CD4-positive, alpha-beta T cell treated with Interleukin-10 for 1 hour (primary cell): Measurements from ENCODE around the gene NAGPA.
"Not testable (repeated sequence)": the region's sequence is repeated elsewhere in the genome, so short reads cannot be mapped to it uniquely, and the experiment has no call there.

ENCODE experiments used
- DNase-seq: peaks from one replicate; pipeline ENCODE4 v3.0.0-alpha.2; 2020

The NAGPA gene

GRCh38 chr16:5033256-5034166, at the start of gene NAGPA:
TSS of gene NAGPA (minus strand) at chr16:5033935. CDS start at chr16:5033914, 21 bp downstream.
- DNase-seq = peak; percentile 85

DNA sequence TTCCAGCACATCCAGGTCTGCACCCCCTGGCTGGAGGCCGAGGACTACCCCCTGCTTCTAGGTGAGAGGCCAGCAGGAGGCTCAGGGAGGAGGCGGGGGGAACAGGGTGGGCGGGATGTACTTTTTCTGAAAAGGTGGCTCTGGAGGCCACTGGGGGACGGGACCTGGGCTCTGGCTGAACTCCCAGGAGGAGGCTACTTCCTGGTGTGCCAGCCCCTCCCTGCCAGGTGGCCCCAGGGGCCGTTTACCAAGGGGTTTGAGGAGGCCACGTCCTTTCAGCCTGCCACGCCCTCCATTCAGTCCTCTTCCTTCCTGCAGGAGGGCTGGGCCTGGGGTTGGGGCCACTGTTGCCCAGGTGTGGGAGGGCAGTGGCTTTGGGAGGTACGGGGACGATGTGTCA, 47.3 kb upstream of the NAGPA start:
- not testable (repeated sequence) for DNase-seq

DNA sequence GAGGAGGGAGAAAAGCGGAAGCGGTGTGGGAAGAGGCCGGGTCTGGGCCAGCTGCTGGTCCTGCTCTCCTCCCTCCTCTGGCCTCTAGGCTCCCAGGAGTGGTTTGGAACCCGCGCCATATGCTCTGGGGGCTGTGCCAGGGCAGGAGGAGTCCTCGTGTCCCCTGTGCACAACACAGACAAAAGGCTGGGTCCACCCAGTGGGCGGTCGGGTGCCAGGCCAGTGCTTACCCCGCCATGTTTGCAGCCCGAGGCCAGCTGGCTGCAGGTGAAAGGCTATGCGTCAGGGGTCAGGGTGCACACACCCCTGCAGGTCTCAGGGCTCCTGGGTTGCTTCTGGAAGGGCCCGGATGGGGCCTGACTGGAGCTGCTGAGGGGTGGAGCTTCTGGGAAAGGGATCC, 46.7 kb upstream of the NAGPA start:
- not testable (repeated sequence) for DNase-seq

- DNase-seq = no peak
Observed at GRCh38 chr16:5078626-5079025, 44.9 kb upstream of the NAGPA start.

DNA sequence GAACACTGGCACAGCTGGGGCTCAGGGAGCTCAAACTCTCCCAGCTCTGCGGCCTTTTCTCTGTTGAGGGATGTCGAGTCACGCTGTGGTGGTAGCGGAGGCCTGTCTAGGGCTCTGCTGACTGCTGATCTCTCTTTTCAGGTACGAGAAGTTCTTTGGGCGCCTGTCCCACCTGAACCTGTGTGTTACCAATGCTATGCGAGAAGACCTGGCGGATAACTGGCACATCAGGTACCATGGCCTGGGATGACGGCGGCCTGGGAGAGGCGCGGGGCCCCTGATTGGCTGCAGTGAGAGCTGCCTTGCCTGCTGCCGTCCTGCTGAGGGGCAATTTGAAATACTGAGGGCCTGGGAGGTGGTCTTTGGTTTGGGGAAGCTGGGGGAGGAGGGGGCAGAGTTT, 43.6 kb upstream of the NAGPA start:
- DNase-seq = no peak

DNA sequence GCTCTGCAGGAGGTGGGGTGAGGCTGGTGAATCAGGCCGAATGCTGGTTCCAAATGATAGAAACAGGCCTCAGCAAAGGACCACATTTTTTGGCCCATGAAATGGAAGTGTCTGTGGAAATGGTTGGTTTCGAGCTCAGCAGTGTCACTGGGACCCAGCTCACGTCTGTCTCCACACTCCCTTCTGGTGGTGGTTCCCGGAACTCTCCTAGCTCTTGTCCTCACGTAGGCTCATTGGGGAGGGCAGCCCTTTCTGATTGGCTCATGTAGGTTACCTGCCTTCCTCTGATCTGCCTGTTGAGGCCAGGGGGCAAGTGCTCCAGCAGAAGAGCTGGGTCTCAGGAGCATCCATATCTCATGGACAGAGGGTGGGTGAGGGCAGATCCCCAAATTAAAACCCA, 41.9 kb upstream of the NAGPA start:
- no peak for DNase-seq

DNA sequence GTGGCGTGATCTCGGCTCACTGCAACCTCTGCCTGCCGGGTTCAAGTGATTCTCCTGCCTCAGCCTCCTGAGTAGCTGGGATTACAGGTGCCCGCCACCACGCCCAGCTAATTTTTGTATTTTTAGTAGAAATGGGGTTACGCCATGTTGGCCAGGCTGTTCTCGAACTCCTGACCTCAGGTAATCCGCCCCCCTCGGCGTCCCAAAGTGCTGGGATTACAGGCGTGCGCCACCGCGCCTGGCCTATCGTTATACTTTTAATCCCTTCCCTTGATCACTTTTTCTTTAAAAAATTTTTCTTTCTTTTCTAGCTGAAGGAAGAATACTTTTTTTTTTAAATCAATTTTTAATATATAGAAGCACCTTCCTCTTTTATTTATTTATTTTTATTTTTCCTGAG, 40.0 kb upstream of the NAGPA start:
- DNase-seq = not testable (repeated sequence)

GRCh38 chr16:5073279-5073629, 39.5 kb upstream of the NAGPA start:
- DNase-seq = no peak

DNA sequence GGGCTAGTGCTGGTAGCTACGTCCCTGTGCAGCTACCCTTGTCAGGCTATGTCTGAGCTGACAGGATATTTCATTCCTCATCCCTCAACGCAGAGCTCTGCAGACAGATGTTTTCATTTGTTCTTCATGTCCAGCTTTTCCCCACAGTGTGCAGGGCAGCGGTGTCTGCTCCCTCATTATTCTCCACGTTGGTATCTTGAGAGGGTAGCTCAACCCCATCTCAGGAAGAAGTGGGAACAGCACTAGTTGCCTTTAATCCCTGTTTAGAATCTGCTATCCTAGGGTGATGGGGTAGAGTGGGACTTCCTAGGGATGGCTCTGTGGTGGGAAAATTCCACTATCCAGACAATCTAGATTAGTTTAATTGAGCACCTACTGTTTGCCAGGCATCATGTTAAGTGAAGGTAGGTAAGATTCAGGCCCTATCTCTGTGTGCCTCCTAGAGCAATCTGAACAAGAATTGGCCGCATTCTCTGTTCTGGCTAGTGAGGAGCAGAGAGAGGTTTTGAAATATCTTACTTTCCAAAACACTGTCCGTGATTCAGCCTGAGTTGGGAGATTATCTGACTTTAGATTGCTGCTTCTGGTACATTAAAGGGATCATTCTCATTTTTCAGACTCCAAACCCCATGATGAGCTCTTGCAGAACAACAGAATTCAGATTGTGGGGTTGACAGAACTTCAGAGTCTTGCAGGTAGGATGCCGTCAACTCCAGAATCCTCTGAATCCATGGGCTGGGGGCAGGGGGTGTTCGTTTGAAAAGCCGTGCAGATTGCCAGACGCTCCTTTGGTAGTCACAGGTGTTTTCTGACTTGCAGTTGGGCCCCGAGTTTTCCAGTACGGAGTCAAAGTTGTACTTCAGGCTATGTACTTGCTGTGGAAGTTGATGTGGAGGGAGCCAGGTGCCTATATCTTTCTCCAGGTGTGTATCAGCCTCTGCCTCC, 38.9 kb upstream of the NAGPA start:
- DNase-seq = no peak

- peak; percentile 92 for DNase-seq
Observed at GRCh38 chr16:5071681-5072333, 38.1 kb upstream of the NAGPA start, which contains the start of gene ALG1. TSS of gene ALG1 (plus strand) at chr16:5071843. CDS start at chr16:5071850, 7 bp downstream.

GRCh38 chr16:5071341-5071680, 37.6 kb upstream of the NAGPA start:
- no peak for DNase-seq

DNA sequence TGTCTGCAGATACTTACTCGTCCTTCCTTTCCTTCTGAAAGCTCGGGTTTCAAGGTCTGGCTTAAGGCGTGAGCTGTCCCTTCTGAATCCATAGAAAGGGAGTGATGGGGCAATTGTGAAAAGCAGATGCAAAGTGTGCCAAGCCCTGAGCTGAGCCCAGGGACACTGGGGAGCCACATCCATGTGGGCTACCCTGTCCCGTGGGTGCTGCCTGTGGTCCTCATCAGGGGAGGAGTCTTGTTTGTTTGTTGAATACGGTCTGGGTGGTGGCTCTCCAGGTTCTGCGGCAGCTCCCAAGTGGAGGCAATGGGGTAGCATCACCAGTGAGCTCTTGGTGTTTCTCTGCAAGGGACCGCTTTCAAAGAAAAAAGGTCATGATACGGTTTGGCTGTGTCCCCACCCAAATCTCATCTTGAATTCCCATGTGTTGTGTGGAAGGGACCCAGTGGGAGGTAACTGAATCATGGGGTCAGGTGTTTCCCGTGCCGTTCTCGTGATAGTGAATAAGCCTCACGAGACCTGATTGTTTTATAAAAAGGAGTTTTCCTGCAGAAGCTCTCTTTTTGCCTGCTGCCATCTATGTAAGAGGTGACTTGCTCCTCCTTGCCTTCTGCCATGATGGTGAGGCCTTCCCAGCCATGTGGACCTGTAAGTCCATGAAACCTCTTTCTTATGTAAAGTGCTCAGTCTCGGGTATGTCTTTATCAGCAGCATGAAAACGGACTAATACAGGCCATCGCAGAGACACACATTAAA, 36.9 kb upstream of the NAGPA start:
- no peak for DNase-seq

- DNase-seq = no peak
Observed at GRCh38 chr16:5069854-5070253, 36.1 kb upstream of the NAGPA start.

DNA sequence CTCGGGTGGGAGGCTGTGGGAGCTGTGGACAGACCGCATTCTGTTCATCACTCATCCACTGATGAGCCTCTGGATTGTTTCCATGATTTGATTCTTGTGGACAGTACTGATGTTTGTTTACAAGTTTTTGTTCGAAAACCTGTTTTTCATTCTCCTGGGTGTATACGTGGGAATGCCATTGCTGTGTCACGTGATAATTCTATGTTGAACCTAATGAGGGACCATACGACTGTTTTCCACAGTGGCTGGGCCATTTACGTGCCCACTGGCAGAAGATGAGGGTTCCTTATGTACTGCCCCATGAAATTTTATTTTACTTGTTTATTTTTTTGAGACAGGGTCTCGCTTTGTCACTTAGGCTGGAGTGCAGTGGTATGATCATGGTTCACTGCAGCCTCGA, 35.3 kb upstream of the NAGPA start:
- no peak for DNase-seq

DNA sequence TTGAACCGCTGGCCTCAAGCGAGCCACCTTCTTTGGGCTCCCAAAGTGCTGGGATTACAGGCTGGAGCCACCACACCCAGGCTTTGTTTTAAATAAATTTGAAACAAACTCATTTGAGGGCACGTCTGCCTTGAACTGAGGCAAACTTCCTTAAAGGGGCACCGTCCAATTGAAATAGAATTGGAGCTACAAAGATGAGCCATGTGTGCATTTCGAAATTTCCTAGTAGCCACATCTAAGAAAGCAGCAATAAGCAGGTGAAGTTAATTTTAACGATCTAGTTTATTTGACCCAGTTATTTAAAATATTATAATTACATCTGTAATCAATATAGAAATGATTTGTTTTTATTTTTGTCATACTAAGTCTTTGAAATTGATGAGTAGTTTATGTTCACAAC, 32.8 kb upstream of the NAGPA start:
- DNase-seq = no peak

DNA sequence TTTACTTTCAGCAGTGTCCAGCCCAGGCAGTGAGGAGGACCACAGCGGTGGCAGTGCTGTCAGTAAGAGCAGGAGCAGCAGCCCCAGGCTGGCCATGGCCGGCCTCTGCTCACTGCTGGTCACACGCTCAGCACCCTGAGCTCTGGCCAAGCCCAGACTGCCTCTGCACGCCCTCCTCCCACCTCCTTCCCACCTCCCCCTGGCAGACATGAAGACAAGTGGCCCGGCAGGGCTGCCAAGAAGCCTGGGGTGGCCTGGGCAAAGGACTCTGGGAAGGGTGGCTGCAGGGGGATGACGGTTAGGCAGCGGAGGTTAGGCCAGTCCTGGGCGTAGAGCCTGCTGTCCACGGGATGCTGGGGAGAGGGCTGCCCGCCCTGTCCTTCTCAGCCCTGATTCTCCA, 32.1 kb upstream of the NAGPA start, which contains the start of gene C16orf89:
Gene C16orf89 (minus strand): TSS at position 144 of the 400 bp plus-strand sequence. CDS start 48 bp downstream, at position 96.
- no peak for DNase-seq

DNA sequence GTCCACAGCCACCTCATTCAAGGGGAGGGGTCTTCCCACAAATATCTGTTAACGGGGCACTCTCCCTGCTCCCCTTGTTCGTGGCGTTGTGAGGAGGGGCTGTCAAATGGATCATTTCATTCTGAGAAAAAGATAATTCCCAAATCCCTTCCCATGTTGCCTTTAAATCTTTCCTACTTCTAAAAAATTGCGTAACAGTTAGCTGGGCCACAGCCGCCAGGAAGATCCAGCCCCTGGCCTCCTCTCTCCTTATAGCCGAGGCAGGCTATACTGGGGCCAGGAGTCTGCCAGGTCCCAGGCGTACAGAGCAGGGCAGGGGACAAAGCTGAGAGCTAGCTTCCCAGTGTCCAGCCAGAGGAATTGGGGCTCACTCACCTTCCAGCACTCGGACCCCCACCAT, 31.6 kb upstream of the NAGPA start:
- no peak for DNase-seq

DNA sequence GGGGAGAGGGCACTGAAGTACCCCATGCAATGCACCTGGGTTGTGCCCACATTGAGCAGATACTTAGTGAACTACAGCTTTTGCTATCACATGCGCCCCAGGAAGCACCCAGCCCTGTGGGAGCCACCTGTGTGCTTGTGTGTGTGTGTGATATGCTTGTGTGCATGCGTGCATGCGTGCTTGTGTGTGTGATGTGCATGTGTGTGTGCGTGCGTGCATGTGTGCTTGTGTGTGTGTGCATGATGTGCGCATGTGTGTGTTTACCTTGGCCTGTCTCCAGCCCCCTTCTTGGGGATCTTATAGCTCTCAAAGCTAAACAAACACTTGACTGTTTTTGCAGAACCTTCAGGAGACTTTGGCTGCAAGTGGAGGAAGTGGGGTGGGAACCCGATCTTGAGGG, 31.2 kb upstream of the NAGPA start:
- DNase-seq = no peak

DNA sequence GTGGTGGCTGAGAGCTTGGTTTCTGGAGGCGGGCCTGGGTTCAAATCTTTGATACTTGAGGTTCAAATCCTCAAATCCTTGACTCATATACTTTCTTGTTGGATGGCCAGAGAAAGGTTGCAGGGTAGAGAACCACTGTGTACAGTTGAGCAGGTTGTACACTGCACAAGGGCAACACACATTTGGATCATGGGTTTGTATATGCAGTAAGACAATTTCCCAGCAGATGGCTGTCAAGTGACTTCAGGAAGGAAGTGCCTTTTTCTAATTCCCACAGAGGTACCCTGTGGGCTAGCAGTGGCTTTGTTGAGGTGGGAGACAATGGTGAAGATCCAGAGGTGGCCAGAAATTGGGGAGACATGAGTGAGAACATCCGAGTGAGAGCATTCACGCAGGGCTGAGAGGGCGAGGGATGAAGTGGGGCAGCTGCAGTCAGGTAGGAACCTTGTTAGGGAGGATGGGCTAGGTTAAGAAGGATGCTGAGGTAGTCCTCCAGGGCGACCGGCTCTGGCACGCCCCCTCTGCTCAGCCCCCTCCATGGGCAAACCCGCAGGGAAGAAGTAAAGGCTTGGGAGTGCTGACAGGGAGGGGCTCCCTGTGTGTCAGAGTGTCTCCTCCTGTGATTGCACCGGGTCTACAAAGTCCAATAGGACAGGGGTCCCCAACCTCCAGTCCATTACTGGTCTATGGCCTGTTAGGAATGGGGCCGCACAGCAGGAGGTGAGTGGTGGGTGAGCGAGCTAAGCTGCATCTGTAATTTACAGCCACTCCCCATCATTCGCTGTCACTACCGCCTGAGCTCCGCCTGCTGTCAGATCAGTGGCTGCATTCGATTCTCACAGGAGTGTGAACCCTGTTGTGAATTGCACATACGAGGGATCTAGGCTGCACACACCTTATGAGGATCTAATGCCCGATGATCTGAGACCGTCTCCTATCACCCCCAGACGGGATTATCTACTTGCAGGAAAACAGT, 29.3 kb upstream of the NAGPA start:
- no peak for DNase-seq

GRCh38 chr16:5062051-5062450, 28.3 kb upstream of the NAGPA start:
- DNase-seq = no peak

- no peak for DNase-seq
Observed at GRCh38 chr16:5060073-5060641, 26.4 kb upstream of the NAGPA start.
